T-helper 9 cell (primary cell): ENCODE data around the gene SNAPC2.

ENCODE experiments used
- DNase-seq: peaks from one replicate; pipeline ENCODE4 v3.0.0-alpha.2; 2020

The SNAPC2 gene

GRCh38 chr19:7971553-7972520 lies 51.7 kb downstream of the SNAPC2 start:
- DNase-seq, result no peak
